Measurements from ENCODE around the gene NRXN3. TPM values are rescaled to one million over a fixed set of nuclear protein-coding genes. Genes with fewer than 3 reads are reported as not detected.

Gene NRXN3
- total RNA-seq, 2 experiments from 2014 or later, result not detected

- POLR2A ChIA-PET, result interaction anchor here (0.5 kb wide), 1 partner anchor 351 kb away, joined by 3 read pairs; no protein-coding TSS in a partner anchor
- H3K4me3 ChIP-seq (ENCODE audit: low read depth, low read length, poor library complexity, severe bottlenecking), result no peak overlapping the region
- TF ChIP-seq EZH2phosphoT487 (IDR thresholded peaks at IDR 0.05; ENCODE audit: borderline replicate concordance, low read depth, low read length) (no peak), CTCF (conservative IDR thresholded peaks at IDR 0.05; ENCODE audit: low read length) (no peak)
- no peaks in the 10 kb centered on the region for H3K9me2 ChIP-seq (ENCODE audit: insufficient read depth, low read length)
- H3K27ac ChIP-seq (ENCODE audit: low read depth, low read length, poor library complexity, severe bottlenecking), result no peak overlapping the region
- H3K36me3 ChIP-seq (ENCODE audit: insufficient read depth, low read length), result no peaks in the 10 kb centered on the region
- CTCF ChIA-PET (ENCODE audit: unreplicated experiment), result no interaction called here
- no peaks in the 10 kb centered on the region for H3K4me1 ChIP-seq (ENCODE audit: insufficient read depth, low read length, poor library complexity, severe bottlenecking)
- no peaks in the 10 kb centered on the region for H3K9me3 ChIP-seq (ENCODE audit: low read length)
- H3K4me2 ChIP-seq (ENCODE audit: low read length), result no peak overlapping the region
- no peak for DNase-seq (ENCODE audit: low spot score)
- intact Hi-C loops (cut with micrococcal nuclease; ENCODE audit: unreplicated experiment), result no loop called here
- no peaks in the 10 kb centered on the region for H3K79me2 ChIP-seq (ENCODE audit: insufficient read depth, low read depth, low read length)
- H2AFZ ChIP-seq (ENCODE audit: low read length), result no peak overlapping the region
- H4K20me1 ChIP-seq (ENCODE audit: insufficient read depth, low read length), result no peaks in the 10 kb centered on the region
- no TSS peak for BruUV-seq (replicated peaks)
Observed at GRCh38 chr14:79701371-79701770, 1531.2 kb downstream of the NRXN3 start.

DNA sequence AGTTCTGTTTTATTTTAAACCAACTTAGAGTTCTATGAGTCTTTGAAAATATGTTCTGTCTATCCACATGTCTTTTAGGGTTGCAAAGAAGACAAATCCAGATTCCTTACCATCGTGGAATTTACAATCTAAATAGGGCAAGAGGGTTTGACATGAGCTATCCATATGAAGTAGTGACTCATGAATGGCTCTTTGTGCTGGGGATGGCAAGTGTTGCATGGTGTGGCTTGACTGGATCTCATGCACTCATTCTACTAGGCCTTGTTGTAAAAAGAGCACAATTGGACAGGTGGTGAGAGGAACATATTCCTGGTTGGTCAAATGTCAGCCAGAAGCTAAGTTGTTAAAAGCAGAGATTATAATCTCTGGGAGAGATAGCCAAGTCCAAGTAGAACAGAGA lies 1532.0 kb downstream of the NRXN3 start:
- POLR2A ChIA-PET, result no interaction called here

More for the DNA sequence above, 1532.0 kb downstream of the NRXN3 start:
- no peak overlapping the region for H2AFZ ChIP-seq (ENCODE audit: low read length)
- intact Hi-C loops (cut with micrococcal nuclease; ENCODE audit: unreplicated experiment), result no loop called here
- DNase-seq (ENCODE audit: low spot score), result no peak
- CTCF ChIA-PET (ENCODE audit: unreplicated experiment), result no interaction called here
- H3K36me3 ChIP-seq (ENCODE audit: insufficient read depth, low read length), result no peaks in the 10 kb centered on the region
- no peak overlapping the region for H3K27ac ChIP-seq (ENCODE audit: low read depth, low read length, poor library complexity, severe bottlenecking)
- no peaks in the 10 kb centered on the region for H3K9me2 ChIP-seq (ENCODE audit: insufficient read depth, low read length)
- no peak for TF ChIP-seq EZH2phosphoT487 (IDR thresholded peaks at IDR 0.05; ENCODE audit: borderline replicate concordance, low read depth, low read length)
- no peak for TF ChIP-seq CTCF (conservative IDR thresholded peaks at IDR 0.05; ENCODE audit: low read length)
- H3K4me3 ChIP-seq (ENCODE audit: low read depth, low read length, poor library complexity, severe bottlenecking), result no peak overlapping the region
- H4K20me1 ChIP-seq (ENCODE audit: insufficient read depth, low read length), result no peaks in the 10 kb centered on the region
- H3K4me1 ChIP-seq (ENCODE audit: insufficient read depth, low read length, poor library complexity, severe bottlenecking), result no peaks in the 10 kb centered on the region
- H3K4me2 ChIP-seq (ENCODE audit: low read length), result no peak overlapping the region
- H3K79me2 ChIP-seq (ENCODE audit: insufficient read depth, low read depth, low read length), result no peaks in the 10 kb centered on the region
- no peaks in the 10 kb centered on the region for H3K9me3 ChIP-seq (ENCODE audit: low read length)
- no TSS peak for BruUV-seq (replicated peaks)
